ENCODE results near the gene CACNA1S. TPM values are rescaled to one million over a fixed set of nuclear protein-coding genes. Genes with fewer than 3 reads are reported as not detected.

CACNA1S gene
- total RNA-seq, 3 donors from 2014 or later: not detected

DNA sequence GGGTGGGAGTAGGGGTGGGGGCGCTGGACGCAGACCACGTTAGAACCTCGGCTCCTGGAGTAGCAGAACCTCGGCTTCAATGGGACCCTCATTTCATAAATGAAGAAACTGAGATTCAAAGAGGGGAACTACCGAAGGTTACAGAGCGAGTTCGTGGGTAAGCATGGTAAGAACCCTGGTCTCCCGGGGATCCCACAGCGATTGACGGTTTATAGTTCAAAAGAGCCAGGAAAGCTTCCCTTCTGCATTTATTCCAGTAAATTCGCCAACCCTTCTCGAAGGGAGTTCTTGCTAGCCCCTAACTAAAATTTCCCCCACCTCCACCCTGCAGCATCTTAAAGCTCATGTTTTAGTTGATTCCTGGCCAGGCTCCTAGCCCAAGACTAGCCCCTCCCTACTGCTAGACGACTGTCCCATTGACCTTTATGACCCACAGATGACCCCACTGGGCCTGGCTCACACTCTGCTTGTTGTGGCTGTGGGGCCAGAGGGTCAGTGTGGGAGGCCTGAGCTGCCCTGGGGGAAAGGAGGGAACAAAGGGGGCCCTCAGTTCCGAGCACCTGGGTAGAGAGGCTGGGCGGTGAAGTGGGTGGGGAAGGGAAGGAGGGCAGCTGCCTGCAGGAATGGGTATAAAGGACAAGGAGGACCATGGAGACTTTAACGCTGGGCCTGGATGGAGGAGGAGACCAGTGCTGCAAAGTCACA lies 88.2 kb downstream of the CACNA1S start:
- TF ChIP-seq POLR2A (IDR thresholded peaks at IDR 0.05): no peak
- no peak for TF ChIP-seq POLR2AphosphoS5 (IDR thresholded peaks at IDR 0.05)
- TF ChIP-seq, protein P1, sequence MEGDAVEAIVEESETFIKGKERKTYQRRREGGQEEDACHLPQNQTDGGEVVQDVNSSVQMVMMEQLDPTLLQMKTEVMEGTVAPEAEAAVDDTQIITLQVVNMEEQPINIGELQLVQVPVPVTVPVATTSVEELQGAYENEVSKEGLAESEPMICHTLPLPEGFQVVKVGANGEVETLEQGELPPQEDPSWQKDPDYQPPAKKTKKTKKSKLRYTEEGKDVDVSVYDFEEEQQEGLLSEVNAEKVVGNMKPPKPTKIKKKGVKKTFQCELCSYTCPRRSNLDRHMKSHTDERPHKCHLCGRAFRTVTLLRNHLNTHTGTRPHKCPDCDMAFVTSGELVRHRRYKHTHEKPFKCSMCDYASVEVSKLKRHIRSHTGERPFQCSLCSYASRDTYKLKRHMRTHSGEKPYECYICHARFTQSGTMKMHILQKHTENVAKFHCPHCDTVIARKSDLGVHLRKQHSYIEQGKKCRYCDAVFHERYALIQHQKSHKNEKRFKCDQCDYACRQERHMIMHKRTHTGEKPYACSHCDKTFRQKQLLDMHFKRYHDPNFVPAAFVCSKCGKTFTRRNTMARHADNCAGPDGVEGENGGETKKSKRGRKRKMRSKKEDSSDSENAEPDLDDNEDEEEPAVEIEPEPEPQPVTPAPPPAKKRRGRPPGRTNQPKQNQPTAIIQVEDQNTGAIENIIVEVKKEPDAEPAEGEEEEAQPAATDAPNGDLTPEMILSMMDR (IDR thresholded peaks at IDR 0.05): no peak
- no peak overlapping the region for H3K27ac ChIP-seq
- H3K36me3 ChIP-seq: no peaks in the 10 kb centered on the region
- no peaks in the 10 kb centered on the region for H3K27me3 ChIP-seq
- intact Hi-C loops (cut with DNase I; ENCODE audit: low total_unique reads): no loop called here
- H3K4me1 ChIP-seq: no peaks in the 10 kb centered on the region
- no peak for DNase-seq (ENCODE audit: low spot score in 2 of 2)
- no peaks in the 10 kb centered on the region for H3K9me3 ChIP-seq
- H3K4me3 ChIP-seq: peak overlapping the region; percentile 48 to 84 (median 59)

DNA sequence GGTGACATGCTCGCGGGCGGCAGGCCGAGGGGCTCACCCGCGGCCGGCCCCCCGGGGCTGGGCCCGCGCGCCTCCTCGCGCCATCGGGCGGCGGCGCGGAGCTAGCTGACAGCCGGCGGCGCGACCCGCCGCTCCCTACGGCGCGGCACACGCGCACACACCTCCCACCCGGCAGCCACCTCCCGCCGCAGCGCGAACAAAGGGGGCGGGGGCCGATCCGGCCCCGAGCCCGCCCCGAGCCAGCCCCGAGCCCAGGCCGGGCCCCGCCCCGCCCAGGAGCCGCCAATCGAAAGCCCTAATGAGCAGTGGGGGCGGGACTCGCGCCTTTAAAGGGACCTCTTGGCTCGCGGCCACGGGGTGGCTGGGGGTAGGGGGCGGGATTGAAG lies 88.7 kb downstream of the CACNA1S start, which contains the start of gene KIF21B:
Gene KIF21B, minus strand, starts transcription at position 198 of the 386 bp plus-strand sequence. CDS start 331 bp downstream, outside the sequence.
- peak within 1 kb of the TSS; percentile 48 to 84 (median 59) for H3K4me3 ChIP-seq
- no peaks in the 10 kb centered on the region for H3K36me3 ChIP-seq
- DNase-seq (ENCODE audit: low spot score in 2 of 2): peak in 1 of 2 donors; percentile 56
- TF ChIP-seq POLR2AphosphoS5 (IDR thresholded peaks at IDR 0.05) (no peak), POLR2A (IDR thresholded peaks at IDR 0.05) (no peak)
- TF ChIP-seq, protein P1 (IDR thresholded peaks at IDR 0.05): no peak
- intact Hi-C loops (cut with DNase I; ENCODE audit: low total_unique reads): no loop called here
- peak within 1 kb of the TSS in 1 of 2 donors; percentile 55 for H3K27ac ChIP-seq
- no peaks in the 10 kb centered on the region for H3K9me3 ChIP-seq
- H3K27me3 ChIP-seq: no peaks in the 10 kb centered on the region
- no peaks in the 10 kb centered on the region for H3K4me1 ChIP-seq

DNA sequence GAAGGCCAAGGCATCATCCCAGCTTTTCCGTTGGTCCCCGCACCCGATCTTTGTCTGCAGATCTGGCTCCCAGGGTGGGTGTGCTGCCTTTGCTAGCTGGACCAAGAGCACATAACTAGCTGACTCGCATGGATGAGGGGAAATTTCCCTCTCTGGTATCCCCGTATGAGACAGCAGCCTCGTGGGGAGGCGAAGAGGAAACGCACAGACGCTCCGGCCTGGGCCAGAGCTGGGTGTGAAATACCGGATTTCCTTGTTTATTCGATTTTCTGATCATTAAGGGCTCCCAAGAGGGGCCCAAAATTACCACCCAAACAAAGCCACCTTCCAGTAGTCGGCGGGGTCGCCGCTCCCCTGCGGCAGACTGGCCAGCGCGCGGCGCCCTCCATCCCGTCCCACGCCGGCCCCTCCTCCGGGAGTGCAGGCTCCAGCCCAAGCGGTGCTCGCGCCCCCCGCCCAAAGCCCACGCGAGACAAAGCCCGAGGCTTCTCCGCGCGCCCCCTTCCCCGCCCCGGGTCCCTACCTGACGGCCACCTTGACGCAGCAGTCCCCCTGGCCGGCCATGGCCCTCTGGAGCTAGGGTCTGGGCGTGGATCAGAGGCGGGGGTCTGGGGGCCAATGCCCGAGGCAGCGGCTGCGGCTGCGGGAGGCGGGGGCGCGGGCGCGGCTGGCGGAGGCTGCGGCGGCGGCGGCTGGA lies 89.3 kb downstream of the CACNA1S start:
- intact Hi-C loops (cut with DNase I; ENCODE audit: low total_unique reads): no loop called here
- H3K4me1 ChIP-seq: no peaks in the 10 kb centered on the region
- TF ChIP-seq, protein P1 (IDR thresholded peaks at IDR 0.05): no peak
- no peak for TF ChIP-seq POLR2AphosphoS5 (IDR thresholded peaks at IDR 0.05)
- TF ChIP-seq POLR2A (IDR thresholded peaks at IDR 0.05): no peak
- DNase-seq (ENCODE audit: low spot score in 2 of 2): no peak
- peak overlapping the region in 1 of 2 donors; percentile 55 for H3K27ac ChIP-seq
- no peaks in the 10 kb centered on the region for H3K27me3 ChIP-seq
- H3K36me3 ChIP-seq: no peaks in the 10 kb centered on the region
- H3K4me3 ChIP-seq: peak overlapping the region; percentile 48 to 84 (median 59)
- H3K9me3 ChIP-seq: no peaks in the 10 kb centered on the region

DNA sequence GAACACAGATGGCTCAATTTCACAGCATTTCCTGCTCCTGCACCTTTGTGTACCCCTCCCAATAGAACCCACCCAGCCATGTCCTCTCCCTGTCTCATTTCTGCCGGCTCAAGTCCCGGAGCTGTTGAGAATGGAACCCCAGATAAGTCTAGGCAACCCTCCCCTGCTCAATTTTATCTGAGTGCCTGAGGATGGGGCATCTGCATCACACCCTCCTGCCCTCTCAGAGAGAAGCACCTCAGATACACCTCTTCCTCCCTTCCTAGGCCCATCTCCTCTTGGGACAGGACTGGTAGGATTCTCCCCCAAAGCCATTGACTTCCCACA lies 89.8 kb downstream of the CACNA1S start:
- no peaks in the 10 kb centered on the region for H3K36me3 ChIP-seq
- peak overlapping the region; percentile 48 to 84 (median 59) for H3K4me3 ChIP-seq
- H3K4me1 ChIP-seq: no peaks in the 10 kb centered on the region
- H3K27me3 ChIP-seq: no peaks in the 10 kb centered on the region
- intact Hi-C loops (cut with DNase I; ENCODE audit: low total_unique reads): no loop called here
- H3K27ac ChIP-seq: peak overlapping the region in 1 of 2 donors; percentile 55
- no peak for DNase-seq (ENCODE audit: low spot score in 2 of 2)
- TF ChIP-seq, protein P1 (IDR thresholded peaks at IDR 0.05): no peak
- no peak for TF ChIP-seq POLR2A (IDR thresholded peaks at IDR 0.05)
- no peaks in the 10 kb centered on the region for H3K9me3 ChIP-seq
